Mesodermal cell (in vitro differentiated cells): Measurements from ENCODE around the gene GRM4.

Experiments
- H3K27ac ChIP-seq: 2 replicates; pipeline ENCODE4 v1.7.0; 2013; ENCODE audit warnings: mild to moderate bottlenecking, low read depth, low read length, moderate library complexity; ENCODE audit not compliant: severe bottlenecking
- H3K36me3 ChIP-seq: 2 replicates; pipeline ENCODE4 v1.7.1; 2013; ENCODE audit warnings: mild to moderate bottlenecking, low read length, moderate library complexity; ENCODE audit not compliant: control insufficient read depth, insufficient read depth
- H3K4me1 ChIP-seq: one replicate; pipeline ENCODE4 v1.7.1; 2013; ENCODE audit warnings: mild to moderate bottlenecking, low read length; ENCODE audit not compliant: insufficient read depth, control insufficient read depth, poor library complexity, severe bottlenecking
- H3K4me3 ChIP-seq: 2 replicates; pipeline ENCODE4 v1.7.0; 2013; ENCODE audit warnings: low read length, control low read depth, mild to moderate bottlenecking; ENCODE audit not compliant: insufficient read depth, poor library complexity, severe bottlenecking; ENCODE audit errors: extremely low read depth
- H3K9me3 ChIP-seq: 2 replicates; pipeline ENCODE4 v1.7.1; 2013; ENCODE audit warnings: mild to moderate bottlenecking, low read length, moderate library complexity; ENCODE audit not compliant: control insufficient read depth
- WGBS, 2 experiments: methylation state at CpG; one replicate each; pipeline ENCODE4 v1.1.5; 2013; ENCODE audit warnings: missing lambda C conversion rate in 2 of 2; ENCODE audit not compliant: insufficient coverage in 2 of 2; 5-methylcytosine and 5-hydroxymethylcytosine counted together

Gene GRM4

DNA sequence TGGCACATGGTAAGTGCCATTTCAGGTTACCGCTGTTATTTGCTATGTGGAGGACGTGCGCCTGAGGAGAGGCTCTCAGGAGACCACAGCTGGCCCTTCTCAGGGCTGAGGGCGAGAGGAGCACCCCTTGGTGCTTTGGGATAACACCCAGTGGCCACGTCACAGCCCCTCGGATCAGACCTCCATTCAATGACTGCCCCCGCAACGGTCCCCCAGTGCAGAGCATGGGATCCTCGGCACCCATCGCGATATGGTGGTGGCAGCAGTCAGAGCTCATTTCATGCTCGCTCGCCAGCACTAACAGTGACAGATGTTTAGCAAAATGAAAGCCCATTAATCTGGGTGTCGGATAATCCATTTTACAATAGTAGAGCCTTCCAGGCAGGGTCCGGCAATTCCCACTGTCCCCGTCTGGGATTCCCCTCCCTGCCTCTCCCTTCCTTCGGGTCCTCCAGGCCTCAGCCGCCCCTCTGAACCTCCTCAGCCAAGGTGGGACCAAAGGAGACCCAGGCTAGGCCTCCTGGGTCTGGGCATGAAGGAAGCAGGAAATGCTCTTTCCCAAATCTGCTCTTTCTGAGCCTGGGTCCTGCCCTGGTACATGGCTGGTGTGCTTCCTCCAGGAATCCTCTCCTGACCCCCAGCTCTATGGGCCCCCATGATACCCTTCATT, 117.1 kb downstream of the GRM4 start:
- no peaks in the 10 kb centered on the region for H3K9me3 ChIP-seq
- H3K4me1 ChIP-seq: no peaks in the 10 kb centered on the region
- H3K27ac ChIP-seq: no peak overlapping the region
- no peaks in the 10 kb centered on the region for H3K36me3 ChIP-seq
- 93 to 94% methylated on average over 16 to 18 of the region's 18 CpGs for WGBS, 2 experiments
- no peak overlapping the region for H3K4me3 ChIP-seq

GRCh38 chr6:34027939-34028441, 117.9 kb downstream of the GRM4 start:
- no peaks in the 10 kb centered on the region for H3K36me3 ChIP-seq
- no peak overlapping the region for H3K27ac ChIP-seq
- no peaks in the 10 kb centered on the region for H3K9me3 ChIP-seq
- H3K4me1 ChIP-seq: no peaks in the 10 kb centered on the region
- 90 to 95% methylated on average over 31 of the region's 31 CpGs for WGBS, 2 experiments
- no peak overlapping the region for H3K4me3 ChIP-seq

GRCh38 chr6:34027445-34027936, 118.4 kb downstream of the GRM4 start:
- H3K4me3 ChIP-seq: no peak overlapping the region
- no peaks in the 10 kb centered on the region for H3K4me1 ChIP-seq
- no peaks in the 10 kb centered on the region for H3K36me3 ChIP-seq
- 64 to 67% methylated on average over 14 to 17 of the region's 17 CpGs for WGBS, 2 experiments
- no peaks in the 10 kb centered on the region for H3K9me3 ChIP-seq
- no peak overlapping the region for H3K27ac ChIP-seq

GRCh38 chr6:34025861-34026260, 120.0 kb downstream of the GRM4 start:
- no peak overlapping the region for H3K4me3 ChIP-seq
- 85 to 87% methylated on average over 8 of the region's 8 CpGs for WGBS, 2 experiments
- H3K4me1 ChIP-seq: no peaks in the 10 kb centered on the region
- H3K9me3 ChIP-seq: no peaks in the 10 kb centered on the region
- H3K36me3 ChIP-seq: no peaks in the 10 kb centered on the region
- no peak overlapping the region for H3K27ac ChIP-seq

- WGBS, 2 experiments: 73 to 86% methylated on average over 4 to 6 of the region's 8 CpGs
- no peak overlapping the region for H3K27ac ChIP-seq
- H3K9me3 ChIP-seq: no peaks in the 10 kb centered on the region
- no peak overlapping the region for H3K4me3 ChIP-seq
- no peaks in the 10 kb centered on the region for H3K36me3 ChIP-seq
- no peaks in the 10 kb centered on the region for H3K4me1 ChIP-seq
These were observed 120.6 kb downstream of the GRM4 start for GRCh38 chr6:34025112-34025807.

DNA sequence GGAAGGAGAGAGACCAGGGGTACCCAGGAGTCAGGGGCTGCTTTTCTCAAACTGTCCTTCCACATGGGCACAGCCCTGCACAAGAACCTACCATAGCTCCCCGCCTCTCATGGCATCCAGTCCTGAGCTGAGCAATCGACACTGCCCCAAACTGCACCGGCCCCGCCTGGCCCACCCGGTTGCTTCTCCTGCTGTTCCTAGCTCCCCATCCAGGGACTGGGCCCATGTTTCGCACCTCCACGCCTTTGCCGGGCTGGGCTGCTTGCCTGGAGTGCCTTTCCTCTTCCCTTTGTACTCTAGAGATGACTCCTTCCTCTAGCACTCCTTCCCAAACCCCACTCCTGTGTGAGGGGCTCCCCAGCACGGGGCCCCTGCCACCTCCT, 123.0 kb downstream of the GRM4 start:
- Histone ChIP-seq H3K36me3 (no peaks in the 10 kb centered on the region), H3K4me1 (no peaks in the 10 kb centered on the region), H3K4me3 (no peak overlapping the region), H3K9me3 (no peaks in the 10 kb centered on the region), H3K27ac (no peak overlapping the region)
- 87 to 93% methylated on average over 7 to 8 of the region's 9 CpGs for WGBS, 2 experiments

GRCh38 chr6:34022250-34022872, 123.5 kb downstream of the GRM4 start:
- no peak overlapping the region for H3K4me3 ChIP-seq
- no peaks in the 10 kb centered on the region for H3K4me1 ChIP-seq
- no peak overlapping the region for H3K27ac ChIP-seq
- no peaks in the 10 kb centered on the region for H3K9me3 ChIP-seq
- 83 to 89% methylated on average over 19 to 20 of the region's 22 CpGs for WGBS, 2 experiments
- no peaks in the 10 kb centered on the region for H3K36me3 ChIP-seq

GRCh38 chr6:34021554-34022190, 124.2 kb downstream of the GRM4 start:
- no peak overlapping the region for H3K4me3 ChIP-seq
- WGBS, 2 experiments: 93 to 95% methylated on average over 14 of the region's 19 CpGs
- no peaks in the 10 kb centered on the region for H3K36me3 ChIP-seq
- H3K4me1 ChIP-seq: no peaks in the 10 kb centered on the region
- no peak overlapping the region for H3K27ac ChIP-seq
- H3K9me3 ChIP-seq: no peaks in the 10 kb centered on the region

- 82 to 96% methylated on average over 8 to 10 of the region's 17 CpGs for WGBS, 2 experiments
- Histone ChIP-seq H3K36me3 (no peaks in the 10 kb centered on the region), H3K4me3 (no peak overlapping the region), H3K9me3 (no peaks in the 10 kb centered on the region), H3K27ac (no peak overlapping the region), H3K4me1 (no peaks in the 10 kb centered on the region)
These were observed 124.9 kb downstream of the GRM4 start for GRCh38 chr6:34020807-34021553.

DNA sequence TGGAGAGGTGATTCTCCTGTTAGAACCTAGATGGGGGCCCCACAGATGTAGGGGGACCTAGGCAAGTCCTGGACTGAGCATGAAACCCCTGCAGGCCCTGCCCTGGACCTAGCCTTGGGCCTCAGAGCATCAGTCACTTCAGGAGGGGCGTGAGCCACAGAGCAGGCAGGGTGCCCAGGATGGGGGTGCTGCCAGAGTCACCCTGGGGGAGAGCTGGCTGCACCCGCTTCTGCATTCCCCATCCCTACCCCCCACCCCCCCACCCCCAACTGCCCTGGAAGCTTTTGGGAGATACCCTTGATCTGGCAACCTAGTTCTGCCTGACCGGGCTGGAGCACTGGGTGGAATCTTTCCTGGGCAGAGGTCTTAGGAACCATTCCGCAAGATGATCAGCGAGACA, 125.6 kb downstream of the GRM4 start:
- H3K4me3 ChIP-seq: no peak overlapping the region
- no peaks in the 10 kb centered on the region for H3K36me3 ChIP-seq
- H3K4me1 ChIP-seq: no peaks in the 10 kb centered on the region
- WGBS, 2 experiments: 90 to 97% methylated on average over 3 of the region's 5 CpGs
- no peaks in the 10 kb centered on the region for H3K9me3 ChIP-seq
- H3K27ac ChIP-seq: no peak overlapping the region
